ENCODE measurements around the gene LCOR. TPM values are rescaled to one million over a fixed set of nuclear protein-coding genes. Genes with fewer than 3 reads are reported as not detected.
"Not testable (repeated sequence)": the region's sequence is repeated elsewhere in the genome, so short reads cannot be mapped to it uniquely, and the experiment has no call there.

LCOR gene
- total and polyA plus RNA-seq, 2 of the 13 experiments (the other 11 are each of a cell fraction or from before 2014, with no cell fraction given) = 12.4 to 23.7 TPM

GRCh38 chr10:96943161-96943560 is 111.1 kb downstream of the LCOR start:
- CTCF ChIA-PET (ENCODE audit: low intra/inter-chr PET ratio, low total read pairs); ATAC-seq; H3K9ac ChIP-seq (ENCODE audit: insufficient read depth, low read depth, low read length); H3K4me3 ChIP-seq (replicated peaks in 1 of 3; ENCODE audit: insufficient read depth in 1 of 3, low read depth in 2 of 3, low read length in 3 of 3); H3K4me2 ChIP-seq (ENCODE audit: low read depth, low read length); H3K27ac ChIP-seq (ENCODE audit: extremely low read length, insufficient read depth, low read length); in situ Hi-C loops (cut with HindIII; ENCODE audit: extremely low pct_ligation_motif_present, low pct_unique_long_range_greater_than_20kb); H2AFZ ChIP-seq (ENCODE audit: low read length); H3K9me3 ChIP-seq (ENCODE audit: low read length); intact Hi-C loops (cut with micrococcal nuclease; ENCODE audit: unreplicated experiment); H3K27me3 ChIP-seq (ENCODE audit: control insufficient read depth in 1 of 2, insufficient read depth in 2 of 2, low read length in 2 of 2); FAIRE-seq; BruUV-seq (replicated peaks); H3K4me1 ChIP-seq (ENCODE audit: insufficient read depth, low read length); DNase-seq (ENCODE audit: low spot score); POLR2A ChIA-PET; H4K20me1 ChIP-seq (ENCODE audit: insufficient read depth, low read length); H3K79me2 ChIP-seq (ENCODE audit: insufficient read depth, low read length): not testable (repeated sequence)
- H3K36me3 ChIP-seq (replicated peaks in 1 of 2; ENCODE audit: control insufficient read depth in 1 of 2, insufficient read depth in 2 of 2, low read length in 2 of 2) = peaks cover 4 to 11% of the 10 kb centered on the region in 2 experiments; a peak in 3 of 5 replicates
- WGBS (ENCODE audit: low lambda C conversion rate) = 94% methylated on average over 8 of the region's 8 CpGs

GRCh38 chr10:96947036-96947435 is 114.9 kb downstream of the LCOR start:
- WGBS (ENCODE audit: low lambda C conversion rate) = 98% methylated on average over 5 of the region's 5 CpGs

More at GRCh38 chr10:96947036-96947435, 114.9 kb downstream of the LCOR start:
- FAIRE-seq (no peak), DNase-seq (ENCODE audit: low spot score) (no peak), ATAC-seq (no peak)
- CTCF ChIA-PET (ENCODE audit: low intra/inter-chr PET ratio, low total read pairs) = no interaction called here
- in situ Hi-C loops (cut with HindIII; ENCODE audit: extremely low pct_ligation_motif_present, low pct_unique_long_range_greater_than_20kb) (no loop called here), intact Hi-C loops (cut with micrococcal nuclease; ENCODE audit: unreplicated experiment) (no loop called here)
- H3K27me3 ChIP-seq (ENCODE audit: control insufficient read depth in 1 of 2, insufficient read depth in 2 of 2, low read length in 2 of 2) = no peaks in the 10 kb centered on the region
- no peak overlapping the region for H3K4me3 ChIP-seq (replicated peaks in 1 of 3; ENCODE audit: insufficient read depth in 1 of 3, low read depth in 2 of 3, low read length in 3 of 3)
- no peak for TF ChIP-seq SSRP1 (CRISPR knock-in tag; IDR thresholded peaks at IDR 0.05)
- no peak for TF ChIP-seq NFE2L1 (CRISPR knock-in tag; IDR thresholded peaks at IDR 0.05; ENCODE audit: borderline replicate concordance)
- no peak for TF ChIP-seq ZNF24 (IDR thresholded peaks at IDR 0.05)
- no peak for TF ChIP-seq ZFP36 (IDR thresholded peaks at IDR 0.05; ENCODE audit: borderline replicate concordance, low read depth, low read length, partially characterized antibody)
- TF ChIP-seq MATR3 (CRISPR knock-in tag; IDR thresholded peaks at IDR 0.05) = no peak
- no peak for TF ChIP-seq NCOR1 (IDR thresholded peaks at IDR 0.05; ENCODE audit: borderline replicate concordance, low read length)
- no peak for TF ChIP-seq ZNF652 (CRISPR knock-in tag; IDR thresholded peaks at IDR 0.05; ENCODE audit: borderline replicate concordance, low read depth)
- no peak for TF ChIP-seq ZNF563 (CRISPR knock-in tag; IDR thresholded peaks at IDR 0.05)
- no peak for TF ChIP-seq ZBTB46 (CRISPR knock-in tag; IDR thresholded peaks at IDR 0.05; ENCODE audit: borderline replicate concordance)
- no peak for TF ChIP-seq MTERF4 (CRISPR knock-in tag; IDR thresholded peaks at IDR 0.05)
- TF ChIP-seq NR3C1 (CRISPR knock-in tag; IDR thresholded peaks at IDR 0.05) = no peak
- no peak for TF ChIP-seq ZNF570 (CRISPR knock-in tag; IDR thresholded peaks at IDR 0.05; ENCODE audit: borderline replicate concordance)
- TF ChIP-seq ZNF672 (CRISPR knock-in tag; IDR thresholded peaks at IDR 0.05) = no peak
- H3K27ac ChIP-seq (ENCODE audit: extremely low read length, insufficient read depth, low read length) = no peak overlapping the region
- H3K9me3 ChIP-seq (ENCODE audit: low read length) = no peaks in the 10 kb centered on the region
- POLR2A ChIA-PET = no interaction called here
- peaks cover 6 to 25% of the 10 kb centered on the region in 2 experiments for H3K36me3 ChIP-seq (replicated peaks in 1 of 2; ENCODE audit: control insufficient read depth in 1 of 2, insufficient read depth in 2 of 2, low read length in 2 of 2)
- no peak overlapping the region for H3K9ac ChIP-seq (ENCODE audit: insufficient read depth, low read depth, low read length)
- H2AFZ ChIP-seq (ENCODE audit: low read length) = no peak overlapping the region
- no peaks in the 10 kb centered on the region for H3K79me2 ChIP-seq (ENCODE audit: insufficient read depth, low read length)
- BruUV-seq (replicated peaks) = no TSS peak
- no peaks in the 10 kb centered on the region for H3K4me1 ChIP-seq (ENCODE audit: insufficient read depth, low read length)
- H3K4me2 ChIP-seq (ENCODE audit: low read depth, low read length) = no peak overlapping the region
- peaks cover 6% of the 10 kb centered on the region for H4K20me1 ChIP-seq (ENCODE audit: insufficient read depth, low read length)
